HG02840 (cell line): ENCODE results near the gene WDR59.
"Not testable (repeated sequence)": the region's sequence is repeated elsewhere in the genome, so short reads cannot be mapped to it uniquely, and the experiment has no call there.

Experiments used
- ATAC-seq: cut with Tn5 transposase; IDR thresholded peaks from one replicate; pipeline ENCODE4 v1.9.1; 2021; ENCODE audit warnings: mild to moderate bottlenecking, moderate library complexity, moderate number of reproducible peaks; ENCODE audit not compliant: unreplicated experiment, low FRiP score

WDR59 gene

DNA sequence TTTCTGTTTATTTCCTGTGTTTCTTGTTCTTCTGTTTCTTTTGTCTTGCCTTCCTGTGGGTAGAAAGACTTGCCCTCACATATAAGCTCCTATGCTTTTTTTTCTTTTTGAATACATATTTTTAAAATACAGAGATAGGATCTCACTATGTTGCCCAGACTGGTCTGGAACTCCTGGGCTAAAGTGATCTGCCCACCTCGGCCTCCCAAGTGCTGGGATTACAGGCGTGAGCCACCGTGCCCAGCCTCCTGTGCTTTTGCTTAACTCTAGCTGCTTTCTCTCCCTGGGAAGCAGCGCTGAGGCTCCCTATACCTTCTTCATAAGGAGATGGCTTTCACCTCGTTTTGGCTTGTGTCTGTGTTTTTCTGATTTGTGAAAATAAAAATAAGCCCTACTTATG is 116.9 kb downstream of the WDR59 start:
- no peak for ATAC-seq

DNA sequence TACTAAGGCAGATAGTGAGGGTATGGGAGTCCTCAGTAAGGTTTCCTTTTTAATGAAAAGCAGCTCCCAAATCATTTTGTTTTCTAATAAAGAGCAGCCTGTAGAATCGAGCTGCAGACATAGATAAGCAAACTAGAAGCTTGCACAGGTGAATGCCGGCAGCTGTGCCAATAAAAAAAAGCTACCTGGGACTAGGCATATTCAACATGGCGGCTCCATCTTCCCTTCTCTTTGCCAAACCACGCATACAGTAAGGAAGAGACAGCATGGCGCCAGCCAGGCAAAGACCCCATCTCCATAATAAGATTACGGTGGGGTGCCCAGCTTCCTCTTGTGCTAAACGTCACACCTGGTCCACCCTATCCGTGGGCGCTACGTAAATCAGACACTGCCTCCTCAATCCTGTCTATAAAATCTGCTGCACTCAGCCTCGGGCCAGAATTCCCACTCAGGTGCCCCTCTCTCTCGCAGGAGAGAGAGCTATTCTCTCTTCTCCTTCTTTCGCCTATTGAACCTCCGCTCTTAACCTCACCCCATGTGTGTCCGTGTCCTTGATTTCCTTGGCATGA is 117.6 kb downstream of the WDR59 start:
- no peak for ATAC-seq

DNA sequence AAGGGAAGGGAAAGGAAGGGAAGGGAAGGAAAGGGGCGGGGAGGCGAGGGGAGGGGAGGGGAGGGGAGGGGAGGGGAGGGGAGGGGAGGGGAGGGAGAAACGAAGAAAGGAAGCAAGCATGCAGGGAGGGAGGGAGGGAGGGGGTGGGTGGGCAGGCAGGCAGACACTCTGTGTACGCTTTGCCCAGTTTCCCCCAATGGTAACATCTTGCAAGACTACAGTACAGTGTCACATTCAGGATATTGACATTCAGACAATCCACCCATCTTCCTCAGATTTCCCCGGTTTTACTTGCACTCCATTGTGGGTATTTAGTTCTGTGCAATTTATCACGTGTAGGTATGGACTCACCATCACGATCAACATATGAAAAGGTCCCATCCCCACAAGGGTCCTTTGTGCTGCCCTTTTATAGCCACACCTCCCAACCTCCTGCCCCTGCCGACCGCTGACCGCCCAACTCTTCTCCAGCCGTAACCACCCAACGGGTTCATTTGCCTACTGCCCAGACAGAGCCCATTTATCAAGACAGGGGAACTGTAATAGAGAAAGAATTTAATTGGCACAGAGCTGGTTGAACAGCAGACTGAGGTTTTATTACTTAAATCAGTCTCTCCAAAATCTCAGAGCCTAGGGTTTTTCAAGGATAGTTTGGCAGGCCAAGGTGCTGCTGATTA is 118.9 kb downstream of the WDR59 start:
- ATAC-seq: no peak

DNA sequence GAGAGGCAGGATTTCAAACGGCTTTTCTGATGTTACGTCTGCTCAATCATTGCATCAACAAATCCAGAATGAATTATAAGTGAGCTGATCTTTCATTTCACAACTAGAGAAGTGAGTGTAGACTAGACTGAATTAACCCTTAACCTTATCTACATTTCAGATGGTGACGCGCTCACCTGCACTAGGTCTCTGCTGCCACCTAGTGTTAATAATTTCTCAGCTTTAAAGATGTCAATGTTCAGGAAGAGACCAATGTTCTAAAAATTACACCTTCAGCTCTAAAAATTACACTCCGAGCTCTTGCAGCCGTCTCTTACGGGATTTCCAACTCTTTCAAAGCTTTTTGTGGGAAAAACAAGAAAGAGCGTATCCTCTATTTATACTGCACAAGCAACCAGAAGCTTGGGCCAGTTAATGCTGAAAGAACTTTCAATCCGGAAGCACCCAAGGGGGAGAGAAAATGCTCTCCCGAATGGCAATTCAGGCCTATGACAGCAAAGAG is 122.1 kb downstream of the WDR59 start:
- ATAC-seq: no peak

DNA sequence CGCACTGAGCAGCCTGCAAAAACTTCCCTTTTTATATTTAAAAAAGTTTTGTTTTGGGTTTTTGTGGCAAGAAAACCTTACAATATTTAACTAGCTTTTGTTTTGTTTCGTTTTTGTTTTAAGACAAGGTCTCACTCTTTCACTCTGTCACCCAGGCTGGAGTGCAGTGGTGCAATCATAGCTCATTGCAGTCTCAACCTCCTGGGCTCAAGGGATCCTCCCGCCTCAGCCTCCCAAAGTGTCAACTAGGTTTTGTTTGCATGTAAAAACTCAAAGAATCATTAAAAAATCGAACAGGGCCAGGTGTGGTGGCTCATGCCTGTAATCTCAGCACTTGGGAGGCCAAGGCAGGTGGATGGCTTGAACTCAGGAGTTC is 132.4 kb downstream of the WDR59 start:
- no peak for ATAC-seq

DNA sequence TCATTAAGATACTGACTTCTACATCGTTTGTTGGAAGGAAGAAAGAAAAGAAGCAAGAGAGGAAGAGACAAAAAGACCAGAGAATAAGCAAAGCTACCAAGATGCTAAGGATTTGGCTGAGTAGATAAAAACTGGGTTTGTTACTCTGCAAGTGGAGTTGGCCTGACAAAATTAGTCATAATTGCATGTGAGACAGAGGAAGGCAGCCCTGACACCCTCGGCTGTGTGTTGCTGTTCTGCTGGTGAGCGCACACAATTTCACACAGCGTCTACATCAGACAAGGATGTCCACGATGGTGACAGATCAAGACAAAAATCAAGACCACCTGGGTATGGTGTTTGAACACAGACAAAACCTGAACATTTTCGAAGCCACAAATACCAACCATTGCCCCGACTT is 134.9 kb downstream of the WDR59 start:
- ATAC-seq: no peak

DNA sequence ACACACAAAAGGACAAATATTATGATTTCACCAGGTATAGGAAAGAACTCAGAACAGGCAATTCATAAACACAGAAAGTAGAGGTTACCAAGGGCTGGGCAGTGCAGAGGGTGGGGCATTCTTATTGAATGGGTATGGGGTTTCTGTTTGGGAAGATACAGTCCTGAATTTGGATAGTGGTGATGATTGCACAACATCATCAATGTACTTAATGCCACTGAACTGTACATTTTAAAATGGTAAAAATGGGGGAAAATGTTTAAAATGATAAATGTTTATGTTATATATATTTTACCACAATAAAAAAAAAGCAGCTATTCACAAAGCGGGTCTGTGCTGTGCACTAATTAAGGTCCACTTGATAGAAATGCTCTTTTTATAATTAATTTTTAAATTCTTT is 137.7 kb downstream of the WDR59 start:
- ATAC-seq: no peak

DNA sequence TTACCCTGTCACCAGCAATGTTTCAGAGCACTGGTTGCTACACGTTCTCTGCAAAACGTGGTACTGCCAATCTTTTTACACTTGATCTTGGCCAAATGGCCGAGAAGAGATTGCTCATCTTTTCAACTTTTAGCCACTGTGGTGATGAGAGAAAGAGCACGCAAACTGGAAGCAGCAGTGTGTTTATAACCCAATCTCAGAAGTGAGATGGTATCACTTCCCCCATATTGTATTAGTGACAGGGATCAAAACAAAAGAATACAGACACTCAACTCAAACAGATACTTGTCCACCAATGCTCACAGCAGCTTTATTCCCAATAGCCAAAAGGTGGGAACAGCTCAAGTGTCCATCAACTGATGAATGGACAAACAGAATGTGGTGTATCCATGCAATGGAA is 138.2 kb downstream of the WDR59 start:
- no peak for ATAC-seq

DNA sequence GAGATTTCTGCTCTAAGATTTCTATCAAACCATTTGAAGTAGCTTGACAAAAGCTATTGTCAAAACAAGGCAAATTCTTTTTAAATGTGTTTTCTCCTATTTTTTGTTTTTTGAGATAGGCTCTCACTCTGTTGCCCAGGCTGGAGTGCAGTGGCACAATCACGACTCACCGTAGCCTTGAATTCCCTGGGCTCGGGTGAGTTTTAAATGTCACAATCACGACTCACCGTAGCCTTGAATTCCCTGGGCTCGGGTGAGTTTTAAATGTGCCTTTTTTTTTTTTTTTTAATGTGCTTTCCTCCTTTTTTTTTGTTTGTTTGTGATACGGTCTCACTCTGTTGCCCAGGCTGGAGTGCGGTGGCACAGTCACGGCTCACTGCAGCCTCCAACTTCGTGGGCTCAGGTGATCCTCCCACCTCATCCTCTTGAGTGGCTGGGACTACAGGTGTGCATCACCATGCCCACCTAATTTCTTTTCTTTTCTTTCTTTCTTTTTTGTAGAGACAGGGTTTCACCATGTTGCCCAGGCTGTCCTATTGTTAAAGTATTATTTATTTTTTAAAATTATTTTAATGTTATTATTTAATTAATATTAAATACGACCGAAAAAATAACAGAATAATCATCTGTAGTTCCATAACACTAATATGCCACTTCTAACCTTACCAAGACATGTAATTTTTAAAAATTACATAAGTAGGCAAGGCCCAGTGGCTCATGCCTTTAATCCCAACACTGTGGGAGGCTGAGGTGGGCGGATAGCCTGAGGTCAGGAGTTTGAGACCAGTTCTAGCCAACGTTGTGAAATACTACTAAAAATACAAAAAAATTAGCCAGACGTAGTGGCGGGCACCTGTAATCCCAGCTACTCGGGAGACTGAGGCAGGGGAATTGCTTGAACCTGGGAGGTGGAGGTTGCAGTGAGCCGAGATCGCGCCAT is 140.6 kb downstream of the WDR59 start:
- ATAC-seq: no peak

DNA sequence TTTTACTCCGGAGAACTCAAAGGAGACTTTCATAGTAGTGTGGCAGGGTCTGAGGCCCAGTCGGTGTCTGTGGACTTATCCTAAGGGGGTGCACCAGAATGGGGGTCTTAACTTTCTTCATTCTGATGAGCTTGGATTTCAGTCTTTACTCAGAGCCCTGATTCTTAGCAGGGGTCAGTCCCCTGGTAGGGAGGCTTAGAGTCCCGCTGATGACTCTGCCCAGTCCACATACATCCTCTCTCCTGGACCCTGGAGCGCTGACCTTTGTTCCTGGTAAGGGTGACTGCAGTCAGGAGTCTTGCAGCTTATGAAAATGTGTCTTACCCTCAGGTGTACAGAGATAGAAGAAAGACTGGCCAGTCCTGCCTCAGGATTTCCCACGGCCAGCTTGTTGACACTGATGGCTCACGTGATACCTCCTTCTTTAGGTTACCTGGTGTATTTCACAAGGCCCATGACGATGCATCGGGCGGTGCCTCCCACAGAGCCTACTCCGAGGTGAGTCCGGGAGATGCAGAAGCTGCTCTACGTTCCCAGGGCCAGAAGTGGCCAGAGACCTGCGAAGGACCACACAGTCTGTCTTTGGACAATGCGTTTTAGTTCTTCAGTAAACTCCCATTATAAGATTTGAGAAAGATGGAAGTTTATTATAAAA is 141.4 kb downstream of the WDR59 start:
- not testable (repeated sequence) for ATAC-seq

DNA sequence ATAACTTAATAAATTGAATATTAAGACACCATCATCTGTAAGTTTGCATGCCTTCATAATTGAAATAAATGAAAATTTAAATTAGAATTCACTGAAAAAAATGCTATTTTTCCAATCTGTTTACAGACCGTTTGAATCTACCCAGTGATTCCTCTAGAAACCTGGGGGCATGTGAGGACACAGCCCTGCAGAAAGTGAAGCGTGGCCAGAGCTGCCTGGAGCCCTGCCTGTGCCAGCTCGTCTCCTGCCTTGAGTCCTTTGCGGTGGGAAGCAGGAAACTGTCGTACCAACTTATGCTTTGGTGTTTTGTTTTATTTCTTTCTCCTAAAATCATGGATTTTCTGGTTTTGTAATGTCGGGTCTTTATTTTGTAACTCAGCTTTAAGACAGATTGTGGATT is 142.5 kb downstream of the WDR59 start:
- ATAC-seq: no peak

DNA sequence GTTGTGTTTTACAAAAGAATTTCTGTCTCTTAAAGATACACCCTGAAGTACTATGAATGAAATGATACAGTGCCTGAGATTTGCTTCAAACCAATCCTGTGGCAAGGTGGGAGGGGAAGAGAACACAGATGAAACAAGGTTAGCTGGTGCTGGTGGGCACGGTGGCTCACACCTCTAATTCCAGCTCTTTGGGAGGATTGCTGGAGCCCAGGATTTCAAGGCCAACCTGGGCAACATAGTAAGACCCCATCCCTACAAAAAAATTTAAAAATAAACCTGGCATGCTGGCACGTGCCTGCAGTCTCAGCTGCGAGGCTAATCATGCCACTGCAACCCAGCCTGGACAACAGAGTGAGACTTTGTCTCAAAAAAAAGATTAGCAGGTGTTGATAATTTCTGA is 143.0 kb downstream of the WDR59 start:
- no peak for ATAC-seq

DNA sequence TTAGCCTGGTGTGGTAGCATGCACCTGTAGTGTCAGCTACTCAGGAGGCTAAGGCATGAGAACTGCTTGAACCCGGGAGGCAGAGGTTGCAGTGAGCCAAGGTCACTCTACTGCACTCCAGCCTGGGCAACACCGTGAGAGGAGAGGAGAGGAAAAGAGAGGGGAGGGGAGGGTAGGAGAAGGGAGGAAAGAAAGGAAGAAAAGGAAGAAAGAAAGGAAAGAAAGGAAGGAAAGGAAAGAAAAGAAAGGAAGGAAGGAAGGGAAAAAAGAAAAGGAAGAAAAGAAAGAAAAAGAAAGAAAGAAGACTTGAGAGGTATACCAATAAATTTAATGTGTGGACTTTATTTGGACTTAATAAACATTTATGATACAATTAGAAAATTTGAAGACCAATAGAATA is 143.5 kb downstream of the WDR59 start:
- ATAC-seq: no peak

DNA sequence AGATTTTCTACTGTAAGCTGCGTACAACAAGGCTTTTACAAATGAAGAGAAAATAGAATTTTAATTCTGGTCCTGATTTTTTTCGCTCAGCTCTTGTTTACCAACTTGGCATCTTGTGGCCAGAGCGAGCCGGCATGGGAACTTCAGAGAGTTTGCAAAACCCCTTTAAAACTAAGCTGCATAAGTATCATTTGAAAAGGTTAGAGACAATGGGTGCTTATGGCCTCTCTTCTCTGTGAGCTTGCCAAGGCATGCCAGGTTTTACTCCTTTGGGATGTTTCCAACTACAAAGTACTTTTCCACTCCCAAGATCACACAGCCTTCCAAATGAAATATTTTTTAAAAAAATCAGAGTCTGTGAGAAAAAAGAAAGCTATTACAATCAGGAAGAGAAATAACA is 147.9 kb downstream of the WDR59 start:
- ATAC-seq: no peak

DNA sequence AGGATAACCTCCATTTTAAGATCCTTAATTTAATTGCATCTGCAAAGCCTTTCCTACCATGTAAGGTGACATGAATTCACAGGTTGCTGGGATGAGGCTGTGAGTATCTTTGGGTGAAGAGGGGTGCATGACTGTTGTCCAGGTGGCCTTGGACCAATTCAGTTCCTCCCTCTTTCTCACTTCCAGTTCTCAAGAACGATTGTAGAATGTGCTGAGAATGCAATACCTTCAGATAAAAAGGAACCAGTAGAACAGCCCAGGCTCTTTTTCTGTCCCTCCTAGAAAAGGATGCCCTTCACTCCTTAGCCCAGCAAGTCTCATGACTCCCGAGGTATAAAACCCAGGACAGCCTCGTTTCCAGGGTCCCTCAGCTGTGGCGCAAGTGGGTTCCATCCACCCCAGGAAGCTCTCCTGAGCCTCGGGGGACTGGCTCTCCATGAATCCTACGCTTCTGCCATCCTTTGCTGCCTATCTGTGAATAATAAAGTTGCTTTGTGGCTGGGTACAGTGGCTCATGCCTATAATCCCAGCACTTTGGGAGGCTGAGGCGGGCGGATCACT is 148.7 kb downstream of the WDR59 start:
- no peak for ATAC-seq

DNA sequence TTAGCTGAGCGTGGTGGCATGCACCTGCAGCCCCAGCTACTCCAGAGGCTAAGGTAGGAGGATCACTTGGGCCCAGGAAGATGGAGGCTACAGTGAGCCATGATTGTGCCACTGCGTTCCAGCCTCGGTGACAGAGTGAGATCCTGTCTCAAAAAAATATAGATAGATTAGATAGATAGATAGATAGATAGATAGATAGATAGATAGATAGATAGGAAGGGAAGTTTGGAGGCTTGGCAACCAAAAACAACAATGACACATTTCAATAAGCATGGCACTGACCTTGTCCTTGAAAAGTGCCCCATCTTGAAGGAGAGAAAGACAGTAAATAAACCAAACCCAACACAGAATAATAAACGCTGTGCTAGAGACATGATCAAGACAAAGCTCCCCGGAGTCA is 152.7 kb downstream of the WDR59 start:
- ATAC-seq: no peak

DNA sequence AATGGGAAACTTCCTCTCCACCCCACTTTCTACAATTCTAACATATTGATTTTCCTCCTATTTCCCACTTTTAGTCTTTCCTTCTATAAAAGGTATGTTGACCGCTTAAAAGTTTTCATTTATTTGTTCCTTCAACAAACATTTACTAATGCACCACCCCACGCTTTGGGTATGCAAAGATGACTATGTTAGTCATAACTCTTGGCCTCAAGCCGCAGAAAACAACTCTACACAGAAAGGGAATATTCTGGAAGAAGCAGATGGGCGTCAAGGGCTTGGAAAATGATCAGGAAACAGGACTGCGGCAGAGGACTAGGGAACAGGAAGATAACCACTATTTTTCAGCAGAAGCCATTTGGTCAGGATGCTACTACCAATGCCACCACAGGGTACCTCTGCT is 153.5 kb downstream of the WDR59 start:
- ATAC-seq: no peak

DNA sequence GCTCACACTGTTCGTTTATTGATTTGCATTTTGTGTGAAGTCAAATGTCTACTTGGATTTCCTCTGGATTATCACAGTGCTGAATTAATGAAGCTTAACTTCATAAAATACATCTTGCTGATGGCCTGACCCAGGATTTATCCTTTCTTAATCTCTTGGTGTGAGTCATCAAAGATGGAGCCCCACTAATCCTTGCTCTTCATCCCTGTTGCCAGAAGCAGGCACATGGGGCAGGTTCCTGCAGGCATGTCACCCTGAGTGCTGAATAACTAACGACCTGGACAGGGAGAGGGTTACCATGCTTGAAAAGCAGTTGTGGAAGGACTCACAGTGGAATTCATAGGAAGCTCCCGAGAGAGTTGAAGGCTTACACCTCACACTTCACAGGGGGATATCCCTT is 154.3 kb downstream of the WDR59 start:
- no peak for ATAC-seq

DNA sequence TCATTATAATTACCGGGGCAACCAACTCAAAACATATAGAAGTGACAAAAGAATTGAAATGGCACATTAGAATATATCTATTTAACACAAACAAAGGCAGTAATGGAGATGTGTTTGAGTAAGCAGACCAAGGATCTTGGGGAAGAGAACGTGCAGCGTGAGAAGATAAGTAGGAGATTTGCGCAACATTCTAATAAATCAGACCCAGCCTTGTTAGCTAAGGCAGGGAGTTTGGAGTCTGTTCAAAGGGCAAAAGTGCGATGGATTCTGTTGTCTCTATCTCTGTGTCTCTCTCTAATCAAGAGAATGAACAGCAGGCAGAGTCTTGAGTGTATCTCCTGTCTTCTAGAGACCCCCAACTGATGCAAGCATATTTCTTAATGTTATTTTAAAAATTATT is 155.3 kb downstream of the WDR59 start:
- ATAC-seq: no peak

DNA sequence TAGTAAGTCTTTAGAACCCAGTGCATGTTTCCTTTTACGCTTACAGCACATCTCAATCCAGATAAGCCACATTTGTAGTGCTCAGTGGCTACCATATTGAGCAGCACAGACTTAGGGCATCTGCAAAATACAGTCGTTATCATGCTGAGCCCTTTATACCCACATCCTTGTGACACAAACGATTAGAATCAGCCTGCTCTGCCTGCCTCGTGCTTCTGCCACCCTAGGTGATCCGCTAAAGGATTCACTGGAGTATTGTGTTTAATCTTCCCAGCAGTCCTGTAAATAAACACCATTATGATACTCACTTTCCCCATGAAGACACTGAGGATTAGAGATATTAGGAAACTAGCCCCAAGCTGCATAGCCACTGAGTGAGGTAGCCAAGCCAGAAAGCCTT is 159.0 kb downstream of the WDR59 start:
- ATAC-seq: no peak

DNA sequence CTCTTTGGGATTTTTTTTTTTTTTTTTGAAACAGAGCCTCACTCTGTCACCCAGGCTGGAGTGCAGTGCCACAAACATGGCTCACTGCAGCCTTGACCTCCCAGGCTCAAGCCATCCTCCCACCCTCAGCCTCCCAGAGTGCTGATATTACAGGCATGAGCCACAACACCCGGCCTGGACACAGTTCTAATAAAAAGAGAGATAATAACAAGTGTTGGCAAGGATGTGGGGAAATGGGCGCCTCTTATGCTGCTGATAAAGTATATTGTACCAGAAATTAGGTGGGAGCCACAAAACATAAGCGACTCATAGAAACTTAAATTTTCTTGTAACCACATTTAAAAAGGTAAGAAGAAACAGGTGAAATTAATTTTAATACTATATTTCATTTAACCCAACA is 159.9 kb downstream of the WDR59 start:
- no peak for ATAC-seq
